ENCODE measurements around the gene DDX27.

The DDX27 gene

GRCh38 chr20:49252556-49253350 lies 33.5 kb downstream of the DDX27 start:
- no peak for DNase-seq

GRCh38 chr20:49256261-49256660 lies 37.0 kb downstream of the DDX27 start:
- no peak for DNase-seq

DNA sequence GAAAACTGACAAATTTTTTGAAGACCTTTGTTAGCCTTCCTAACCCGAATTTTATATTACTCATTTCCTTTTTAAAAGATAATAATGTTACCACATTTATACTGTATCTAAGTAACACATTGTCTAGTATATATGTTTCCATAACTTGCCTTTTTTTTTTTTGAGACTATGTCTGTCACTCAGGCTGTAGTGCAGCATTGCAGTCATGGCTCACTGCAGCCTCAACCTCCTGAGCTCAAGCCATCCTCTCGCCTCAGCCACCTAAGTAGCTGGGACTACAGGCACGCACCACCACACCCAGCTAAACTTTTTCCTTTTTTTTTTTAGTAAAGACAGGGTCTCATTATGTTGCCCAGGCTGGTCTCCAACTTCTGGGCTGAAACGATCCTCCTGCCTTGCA lies 40.1 kb downstream of the DDX27 start:
- no peak for DNase-seq

DNA sequence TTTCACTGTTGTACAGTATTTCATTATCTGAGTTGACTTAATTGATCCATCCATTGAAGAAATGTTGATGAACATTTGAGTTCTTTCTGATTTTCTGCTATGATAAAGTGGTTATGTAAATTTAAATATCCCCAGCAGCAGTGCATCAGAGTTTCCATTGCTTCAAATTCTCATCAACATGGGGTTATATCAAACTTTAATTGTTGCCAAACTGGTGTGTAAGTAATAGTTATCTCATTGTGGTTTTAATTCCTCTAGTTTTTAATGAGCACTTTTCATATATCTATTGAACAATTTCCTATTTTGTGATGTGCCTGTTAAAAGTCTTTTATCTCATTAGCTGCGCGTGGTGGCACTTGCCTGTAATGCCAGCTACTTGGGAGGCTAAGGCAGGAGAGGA lies 40.6 kb downstream of the DDX27 start:
- DNase-seq, result no peak

DNA sequence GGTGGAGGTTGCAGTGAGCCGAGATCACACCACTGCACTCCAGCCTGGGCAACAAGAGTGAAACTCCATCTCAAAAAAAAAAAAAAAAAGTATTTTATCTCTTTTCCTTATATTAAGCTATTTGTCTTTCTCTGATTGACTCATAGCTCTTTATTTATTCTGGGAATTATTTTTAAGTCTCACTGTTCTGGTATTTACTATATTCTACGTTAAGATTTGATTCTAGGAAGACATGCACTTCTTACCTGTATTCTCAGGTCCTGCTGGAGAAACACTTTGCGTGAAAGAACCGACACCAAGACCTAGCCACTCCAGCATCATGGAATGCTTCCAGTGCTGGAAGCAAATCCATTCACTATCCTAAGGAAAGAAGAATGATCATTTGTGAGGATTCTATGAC lies 41.0 kb downstream of the DDX27 start:
- no peak for DNase-seq

GRCh38 chr20:49261173-49261572 lies 42.0 kb downstream of the DDX27 start:
- no peak for DNase-seq

DNA sequence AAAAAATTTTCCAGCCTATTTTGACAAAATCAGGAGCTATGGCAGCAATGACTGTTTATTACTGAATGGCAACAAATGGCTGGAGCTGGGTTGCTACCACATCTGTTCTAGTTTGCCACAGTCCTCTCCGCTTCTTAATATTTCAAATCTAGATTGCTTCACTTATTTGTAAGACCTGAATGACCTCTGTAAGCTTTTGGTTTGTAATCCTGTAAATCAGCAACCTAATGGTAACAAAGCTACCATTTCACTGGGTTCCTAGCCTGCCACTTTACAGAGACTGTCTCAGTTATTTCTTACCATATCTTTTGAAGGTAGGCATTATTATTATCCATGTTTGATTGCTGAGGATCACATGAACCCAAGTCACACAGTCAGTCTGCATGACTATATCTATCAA lies 43.2 kb downstream of the DDX27 start:
- DNase-seq, result no peak

DNA sequence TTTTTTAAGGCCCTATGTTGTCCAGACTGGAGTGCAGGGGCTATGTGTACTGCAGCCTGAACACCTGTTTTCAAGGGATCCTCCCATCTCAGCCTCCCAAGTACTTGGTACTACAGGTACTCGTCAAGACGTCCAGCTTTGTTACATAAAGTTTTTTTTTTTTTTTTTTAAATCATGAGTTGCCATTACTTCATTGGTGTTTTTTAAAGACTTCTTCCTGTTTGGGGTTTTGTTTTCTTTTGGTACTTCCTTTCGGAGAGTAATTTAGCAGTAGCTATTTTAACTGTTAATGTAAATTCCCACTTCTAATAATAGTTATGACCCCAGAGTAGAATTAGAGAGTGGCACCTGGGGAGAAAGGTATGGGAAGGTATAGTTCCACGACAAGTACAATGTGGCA lies 48.1 kb downstream of the DDX27 start:
- no peak for DNase-seq

DNA sequence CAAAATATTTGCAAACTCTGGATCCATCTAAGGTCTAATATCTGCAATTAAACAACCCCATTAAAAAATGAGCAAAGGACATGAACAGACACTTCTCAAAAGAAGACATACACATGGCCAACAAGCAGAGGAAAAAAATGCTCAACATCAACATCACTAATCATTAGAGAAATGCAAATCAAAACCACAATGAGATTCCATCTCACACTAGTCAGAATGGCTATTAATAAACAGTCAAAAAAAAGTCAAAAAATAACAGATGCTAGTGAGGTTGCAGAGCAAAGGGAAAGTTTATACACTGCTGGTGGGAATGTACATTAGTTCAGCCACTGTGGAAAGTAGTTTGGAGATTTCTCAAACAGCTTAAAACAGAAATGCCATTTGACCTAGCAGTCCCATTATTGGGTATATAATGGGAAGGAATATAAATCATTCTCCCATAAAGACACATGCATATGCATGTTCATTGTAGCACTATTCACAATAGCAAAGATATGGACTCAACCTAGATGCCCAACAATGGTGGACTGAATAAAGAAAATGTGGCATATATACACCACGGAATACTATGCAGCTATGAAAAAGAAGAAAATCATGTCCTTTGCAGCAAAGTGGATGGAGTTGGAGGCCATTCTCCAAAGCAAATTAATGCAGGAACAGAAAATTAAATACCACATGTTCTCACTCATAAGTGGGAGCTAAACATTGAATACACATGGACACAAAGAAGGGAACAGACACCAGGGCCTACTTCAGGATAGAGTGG lies 49.6 kb downstream of the DDX27 start:
- no peak for DNase-seq

- DNase-seq, result no peak
These were observed 51.0 kb downstream of the DDX27 start for GRCh38 chr20:49270177-49270576.

- no peak for DNase-seq
These were observed 51.5 kb downstream of the DDX27 start for GRCh38 chr20:49270736-49271135.

DNA sequence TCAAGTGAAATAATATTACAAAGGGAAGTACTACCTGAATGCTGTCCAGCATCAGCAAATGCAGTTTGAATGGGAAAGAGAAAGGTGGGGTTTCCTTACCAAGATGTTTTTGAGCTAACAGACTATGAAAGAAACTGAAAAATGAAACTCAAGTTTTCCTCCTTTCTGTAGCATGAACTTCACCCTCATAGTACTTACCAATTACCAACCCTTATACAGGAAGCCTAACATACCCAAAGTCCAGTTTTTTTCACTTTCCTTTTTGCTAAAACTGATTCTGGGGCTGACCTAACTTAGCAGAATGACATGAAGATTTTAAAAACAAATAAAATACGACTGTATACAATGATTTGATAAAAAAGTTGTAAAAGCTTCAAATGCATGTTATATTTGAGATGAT lies 53.4 kb downstream of the DDX27 start:
- no peak for DNase-seq

DNA sequence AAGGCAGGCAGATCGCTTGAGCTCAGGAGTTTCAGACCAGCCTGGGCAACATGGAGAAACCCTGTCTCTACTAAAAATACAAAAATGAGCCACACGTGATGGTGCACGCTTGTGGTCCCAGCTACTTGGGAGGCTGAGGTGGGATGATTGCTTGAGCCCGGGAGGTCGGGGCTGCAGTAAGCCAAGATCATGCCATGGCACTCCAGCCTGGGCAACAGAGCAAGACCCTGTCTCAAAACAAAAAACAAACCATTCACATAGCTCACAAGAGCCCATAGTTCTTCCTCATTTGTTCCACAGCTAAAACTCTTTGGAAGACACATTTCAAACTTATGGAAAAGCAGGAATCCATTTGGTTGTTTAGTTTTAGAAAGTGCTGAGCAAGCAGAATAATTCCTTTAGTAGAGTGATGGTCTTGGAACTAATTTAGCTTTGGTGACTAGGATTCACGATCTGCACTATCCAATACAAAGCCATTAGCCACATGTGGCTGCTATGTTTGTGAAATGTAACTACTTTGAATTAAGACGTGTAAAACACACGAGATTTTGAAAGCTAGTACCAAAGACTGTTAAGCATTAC lies 54.6 kb downstream of the DDX27 start:
- DNase-seq, result no peak

GRCh38 chr20:49275216-49275615 lies 56.0 kb downstream of the DDX27 start:
- DNase-seq, result no peak

DNA sequence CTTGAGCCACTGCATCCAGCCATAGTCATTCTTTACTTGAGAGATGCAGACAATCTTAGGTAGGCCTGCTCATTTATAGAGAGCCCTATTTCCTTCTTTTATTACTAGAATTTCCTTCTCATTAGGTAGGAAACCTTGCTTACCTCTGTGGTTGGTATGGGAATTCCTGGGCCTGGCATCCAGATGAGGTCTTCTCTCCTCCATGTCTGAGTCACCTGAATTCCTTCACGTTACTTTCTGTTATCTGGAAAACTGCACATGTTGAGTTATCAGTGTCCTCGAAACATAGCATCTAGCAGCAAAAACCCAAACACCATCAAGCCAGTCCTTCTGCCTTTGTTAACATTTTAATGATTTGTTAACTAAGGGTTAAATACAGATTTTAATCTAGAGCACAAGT lies 56.4 kb downstream of the DDX27 start:
- peak; percentile 48 for DNase-seq

DNA sequence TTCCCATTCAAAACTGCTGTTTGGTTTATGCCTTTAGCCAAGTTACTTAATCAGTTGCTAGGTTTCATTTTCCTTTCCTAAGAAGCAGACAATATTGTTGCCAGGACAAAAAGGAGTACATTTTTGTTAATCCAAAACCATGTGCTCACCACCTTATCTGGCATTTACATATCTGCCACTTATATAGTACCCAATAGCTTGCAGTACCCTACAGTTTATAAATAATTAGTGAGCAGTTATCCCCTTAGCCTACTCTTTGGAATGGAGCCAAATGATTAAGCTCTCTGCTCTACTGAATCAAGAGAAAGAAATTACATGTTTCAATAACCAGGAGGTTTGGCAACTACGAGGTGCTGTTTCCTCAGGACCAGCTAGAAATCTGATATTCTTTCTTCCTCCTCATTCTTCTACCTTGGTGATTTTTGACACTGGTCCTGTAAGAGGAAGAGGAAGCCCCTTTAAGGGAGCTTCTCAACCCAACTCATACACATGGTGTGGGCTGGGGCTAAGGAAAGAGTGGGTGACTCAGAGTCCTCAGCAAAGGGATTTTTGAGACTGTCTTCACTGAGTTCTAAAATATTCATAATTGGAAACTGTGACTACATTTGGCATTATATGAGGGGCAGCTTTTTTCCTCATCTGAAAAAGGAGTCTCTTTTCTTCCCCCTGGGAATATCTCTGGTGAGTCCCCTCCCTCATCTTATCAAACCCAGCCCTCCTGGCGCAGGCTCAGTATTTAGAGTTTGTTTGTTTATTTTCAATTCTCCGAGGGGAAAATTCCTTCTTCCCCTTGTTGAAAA lies 57.1 kb downstream of the DDX27 start:
- DNase-seq, result peak; percentile 88

GRCh38 chr20:49276961-49277785 lies 58.0 kb downstream of the DDX27 start:
- peak; percentile 58 for DNase-seq

DNA sequence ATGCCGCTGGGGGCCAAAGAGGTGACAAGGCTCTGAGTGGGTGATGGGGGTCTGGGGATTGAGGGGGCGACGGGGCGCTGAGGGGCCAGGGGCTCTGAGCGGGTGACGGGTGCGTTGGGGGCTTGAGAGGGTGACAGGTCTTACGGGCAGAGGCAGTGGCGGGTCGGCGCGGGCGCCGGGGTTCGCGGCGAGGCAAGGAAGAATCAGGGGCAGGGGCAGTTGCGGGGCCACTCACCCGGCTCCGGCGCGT lies 58.5 kb downstream of the DDX27 start:
- DNase-seq, result no peak

DNA sequence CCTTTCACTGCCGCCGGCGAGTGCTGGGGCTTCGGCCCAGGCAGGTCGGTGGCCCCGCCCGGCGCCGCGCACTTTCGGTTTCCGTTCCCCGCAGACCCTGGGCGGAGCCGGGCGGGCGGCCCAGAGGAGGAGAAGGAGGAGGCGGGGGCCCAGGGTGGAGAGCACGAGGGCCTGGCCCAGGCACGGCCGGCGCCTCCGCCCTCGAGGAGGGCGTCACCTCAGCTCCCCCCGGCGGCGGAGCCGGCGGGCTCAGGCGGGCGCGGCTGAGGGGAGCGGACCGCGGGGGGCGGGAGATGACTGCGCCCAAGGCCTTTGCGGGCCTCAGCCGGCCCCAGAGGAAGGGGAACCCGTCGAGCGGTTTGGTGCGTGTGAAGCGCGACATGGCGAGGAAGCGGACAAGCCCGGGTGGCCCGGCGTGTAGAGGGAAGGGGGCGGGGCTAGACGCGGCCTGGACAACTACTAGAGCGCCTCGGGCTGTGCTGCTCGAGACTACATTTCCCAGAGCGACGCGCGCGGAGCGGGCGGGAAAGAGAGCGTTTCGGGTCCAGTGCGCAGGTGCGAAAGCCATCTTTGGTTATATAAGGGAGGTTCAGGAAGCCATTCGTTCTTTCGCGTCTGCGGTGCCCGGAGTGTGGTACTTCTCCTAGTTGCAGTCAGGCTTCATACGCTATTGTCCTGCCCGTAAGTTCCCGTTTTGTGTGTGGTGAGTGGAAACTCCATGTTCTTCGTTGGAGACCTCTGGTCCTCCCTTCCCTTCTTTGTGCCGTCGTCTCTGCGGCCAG lies 59.0 kb downstream of the DDX27 start, which contains the start of gene ZNFX1:
ZNFX1 (minus strand) TSS at position 22 of the 782 bp plus-strand sequence. CDS start 2,218 bp downstream, outside the sequence.
- DNase-seq, result peak; percentile 99

DNA sequence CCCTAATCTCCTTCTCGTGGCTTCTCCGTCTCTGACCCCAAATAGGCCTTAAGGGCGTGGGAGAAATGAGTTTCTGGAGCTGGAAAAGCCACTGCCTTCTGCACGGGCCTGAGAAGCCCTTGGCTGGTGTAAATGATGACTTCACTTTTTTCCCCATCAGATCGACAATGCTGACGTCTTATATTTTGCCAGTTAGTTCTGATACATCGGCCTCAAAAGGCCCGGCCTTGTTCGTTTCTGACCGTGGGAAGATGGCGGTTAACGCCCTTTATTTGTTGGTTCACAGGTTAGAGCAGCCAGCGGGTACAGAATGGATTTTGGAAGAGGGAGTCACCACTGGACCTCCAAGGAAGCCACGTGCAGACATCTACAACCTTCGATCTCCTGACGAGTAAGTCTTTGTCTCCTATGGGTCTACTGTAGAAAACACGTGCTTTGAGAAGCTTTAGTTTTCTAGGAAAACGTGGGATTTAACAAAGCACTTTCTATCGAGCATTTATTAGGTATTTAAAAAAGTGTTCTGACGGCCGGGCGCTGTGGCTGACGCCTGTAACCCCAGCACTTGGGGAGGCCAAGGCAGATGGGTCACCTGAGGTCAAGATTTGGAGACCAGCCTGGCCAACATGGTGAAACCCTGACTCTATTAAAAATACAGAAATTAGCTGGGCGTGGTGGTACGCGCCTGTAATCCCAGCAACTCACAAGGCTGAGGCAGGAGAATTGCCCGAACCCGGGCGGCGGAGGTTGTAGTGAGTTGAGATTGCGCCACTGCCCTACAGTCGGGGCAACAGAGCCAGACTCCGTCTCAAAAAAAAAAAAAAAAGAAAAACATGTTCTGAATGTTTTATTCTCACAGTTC lies 59.8 kb downstream of the DDX27 start:
- peak; percentile 67 for DNase-seq
